OCI-LY3 (cell line): ENCODE measurements around the gene ATP10A.

Experiments used
- H2AFZ ChIP-seq: fragments of 200-600, 300-600 bp; shearing (Covaris generic); 2 replicates; pipeline ENCODE4 v1.6.0; 2014; ENCODE audit warnings: antibody characterized with exemption, low read depth, low read length
- H3K27ac ChIP-seq: fragments of 200-600, 300-600 bp; sonication (generic); 2 replicates; pipeline ENCODE4 v1.5.1; 2014; ENCODE audit warnings: mild to moderate bottlenecking, low read length, moderate library complexity, mixed read lengths
- H3K27me3 ChIP-seq: fragments of 200-600, 300-600 bp; sonication (generic); 2 replicates; pipeline ENCODE4 v1.6.1; 2014; ENCODE audit warnings: low read depth, low read length, mixed read lengths
- H3K36me3 ChIP-seq: fragments of 200-600, 300-600 bp; sonication (generic); replicated peaks from 2 replicates; pipeline ENCODE3; 2014; ENCODE audit warnings: low read depth, low read length, mixed read lengths
- H3K4me1 ChIP-seq: fragments of 300-600, 200-600 bp; sonication (generic); 2 replicates; pipeline ENCODE4 v1.6.1; 2014; ENCODE audit warnings: low read length, mixed read lengths
- H3K4me2 ChIP-seq: fragments of 200-600, 300-600 bp; sonication (generic); 2 replicates; pipeline ENCODE4 v1.6.1; 2014; ENCODE audit warnings: low read length, mixed read lengths
- H3K4me3 ChIP-seq: fragments of 300-600, 200-600 bp; sonication (generic); 2 replicates; pipeline ENCODE4 v1.5.1; 2014; ENCODE audit warnings: antibody characterized with exemption, mild to moderate bottlenecking, low read length, moderate library complexity
- H3K79me2 ChIP-seq: fragments of 300-600, 200-600 bp; shearing (Covaris generic); 2 replicates; pipeline ENCODE4 v1.6.1; 2014; ENCODE audit warnings: mild to moderate bottlenecking, low read length, mixed read lengths
- H3K9ac ChIP-seq: fragments of 300-600, 200-600 bp; shearing (Covaris generic); 2 replicates; pipeline ENCODE4 v1.6.0; 2014; ENCODE audit warnings: mild to moderate bottlenecking, low read length, moderate library complexity
- H3K9me3 ChIP-seq: fragments of 200-600, 300-600 bp; shearing (Covaris generic); 2 replicates; pipeline ENCODE4 v1.6.1; 2014; ENCODE audit warnings: low read length, mixed read lengths; ENCODE audit not compliant: insufficient read depth
- H4K20me1 ChIP-seq: fragments of 200-600, 300-600 bp; sonication (generic); 2 replicates; pipeline ENCODE4 v1.6.1; 2016; ENCODE audit warnings: low read length, mixed read lengths; ENCODE audit not compliant: insufficient read depth
- CTCF ChIP-seq: fragments of 200-600, 300-600 bp; sonication (generic); IDR thresholded peaks from 2 replicates; pipeline ENCODE4 v1.5.1; 2014; ENCODE audit warnings: antibody characterized with exemption, low read length, low read depth
- EZH2phosphoT487 ChIP-seq: fragments of 200-600 bp; shearing (Covaris generic); IDR thresholded peaks from 2 replicates; pipeline ENCODE4 v1.6.1; 2018; ENCODE audit warnings: antibody characterized with exemption, mixed run types, low read depth

Gene ATP10A

DNA sequence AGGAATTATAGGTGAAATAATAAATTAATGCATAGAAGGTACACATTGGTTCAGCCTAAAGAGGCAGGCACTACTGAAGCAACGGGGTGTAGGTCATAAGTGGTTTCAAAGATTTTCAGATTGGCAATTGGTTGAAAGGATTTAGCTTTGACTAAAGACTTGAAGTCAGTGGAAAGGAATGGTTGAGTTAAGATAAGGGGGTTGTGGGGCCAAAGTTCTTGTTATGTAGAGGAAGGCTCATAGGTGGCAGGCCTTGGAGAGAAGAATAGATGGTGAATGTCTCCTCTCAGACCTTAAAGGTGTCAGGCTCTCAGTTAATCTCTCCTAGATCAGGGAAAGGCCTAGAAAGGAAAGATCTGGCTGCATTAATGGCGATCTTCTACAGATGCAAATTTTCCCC lies 209.8 kb downstream of the ATP10A start:
- TF ChIP-seq CTCF (no peak), EZH2phosphoT487 (no peak)
- Histone ChIP-seq H3K79me2 (no peaks in the 10 kb centered on the region), H3K4me2 (no peak overlapping the region), H3K36me3 (no peaks in the 10 kb centered on the region), H3K4me3 (no peak overlapping the region), H3K9me3 (no peaks in the 10 kb centered on the region), H3K27ac (no peak overlapping the region), H2AFZ (no peak overlapping the region), H4K20me1 (no peaks in the 10 kb centered on the region), H3K4me1 (no peaks in the 10 kb centered on the region), H3K27me3 (no peaks in the 10 kb centered on the region), H3K9ac (no peak overlapping the region)

DNA sequence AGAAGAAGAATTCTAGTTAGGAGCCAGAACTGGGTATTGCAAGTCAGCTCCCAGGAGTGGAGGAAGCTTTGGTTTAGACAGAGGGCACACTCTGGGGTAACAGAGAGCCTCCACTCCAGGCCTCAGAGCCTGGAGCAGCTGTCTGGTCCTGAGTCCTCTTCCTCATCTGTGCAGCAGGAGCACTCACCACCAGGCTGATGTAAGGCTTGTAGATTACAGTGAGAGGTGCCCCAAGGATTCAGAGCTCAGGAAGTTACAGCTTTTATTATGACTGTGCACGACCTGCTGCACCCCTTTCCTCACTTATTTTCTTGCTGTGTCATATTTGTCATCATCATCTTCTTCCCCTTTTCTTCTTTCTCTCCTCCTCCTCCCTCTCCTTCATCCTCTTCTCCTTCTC lies 210.4 kb downstream of the ATP10A start:
- no peaks in the 10 kb centered on the region for H4K20me1 ChIP-seq
- H3K9ac ChIP-seq: no peak overlapping the region
- no peak overlapping the region for H3K27ac ChIP-seq
- no peaks in the 10 kb centered on the region for H3K4me1 ChIP-seq
- H3K27me3 ChIP-seq: no peaks in the 10 kb centered on the region
- H2AFZ ChIP-seq: no peak overlapping the region
- no peak overlapping the region for H3K4me2 ChIP-seq
- no peaks in the 10 kb centered on the region for H3K79me2 ChIP-seq
- H3K36me3 ChIP-seq: no peaks in the 10 kb centered on the region
- TF ChIP-seq CTCF: no peak
- TF ChIP-seq EZH2phosphoT487: no peak
- no peak overlapping the region for H3K4me3 ChIP-seq
- H3K9me3 ChIP-seq: no peaks in the 10 kb centered on the region

GRCh38 chr15:25649390-25649789 lies 213.7 kb downstream of the ATP10A start:
- no peak overlapping the region for H3K4me2 ChIP-seq
- H3K4me3 ChIP-seq: no peak overlapping the region
- TF ChIP-seq EZH2phosphoT487 (no peak), CTCF (no peak)
- no peak overlapping the region for H2AFZ ChIP-seq
- no peak overlapping the region for H3K9ac ChIP-seq
- no peaks in the 10 kb centered on the region for H3K36me3 ChIP-seq
- no peak overlapping the region for H3K27ac ChIP-seq
- no peaks in the 10 kb centered on the region for H3K79me2 ChIP-seq
- no peaks in the 10 kb centered on the region for H4K20me1 ChIP-seq
- no peaks in the 10 kb centered on the region for H3K9me3 ChIP-seq
- H3K4me1 ChIP-seq: no peaks in the 10 kb centered on the region
- H3K27me3 ChIP-seq: no peaks in the 10 kb centered on the region

- no peaks in the 10 kb centered on the region for H3K9me3 ChIP-seq
- H3K36me3 ChIP-seq: no peaks in the 10 kb centered on the region
- H3K4me3 ChIP-seq: no peak overlapping the region
- TF ChIP-seq CTCF (no peak), EZH2phosphoT487 (no peak)
- H3K79me2 ChIP-seq: no peaks in the 10 kb centered on the region
- H3K4me1 ChIP-seq: no peaks in the 10 kb centered on the region
- no peak overlapping the region for H3K27ac ChIP-seq
- H3K27me3 ChIP-seq: no peaks in the 10 kb centered on the region
- no peak overlapping the region for H2AFZ ChIP-seq
- H4K20me1 ChIP-seq: no peaks in the 10 kb centered on the region
- H3K4me2 ChIP-seq: no peak overlapping the region
- no peak overlapping the region for H3K9ac ChIP-seq
Observed at GRCh38 chr15:25643120-25643519, 220.0 kb downstream of the ATP10A start.
